ENCODE data around the gene GABBR1.
A peak's percentile ranks its signal among the peaks of the same experiment; 100 is the strongest.

The GABBR1 gene

GRCh38 chr6:29561606-29562181, 71.3 kb downstream of the GABBR1 start:
- Histone ChIP-seq H2AFZ (ENCODE audit: low read depth) (no peak overlapping the region), H3K4me1 (ENCODE audit: low read depth, poor library complexity, severe bottlenecking) (peaks cover 31% of the 10 kb centered on the region), H3K4me2 (peak overlapping the region; percentile 70), H3K79me2 (ENCODE audit: insufficient read depth, low read depth) (no peaks in the 10 kb centered on the region), H4K20me1 (ENCODE audit: insufficient read depth) (no peaks in the 10 kb centered on the region), H3K27me3 (ENCODE audit: insufficient read depth, low read depth) (no peaks in the 10 kb centered on the region), H3K9ac (no peak overlapping the region), H3K27ac (no peak overlapping the region), H3K36me3 (ENCODE audit: insufficient read depth) (no peaks in the 10 kb centered on the region), H3K4me3 (IDR thresholded peaks at IDR 0.05; ENCODE audit: insufficient read depth, low read depth, low read length) (no peak overlapping the region)
- no peak for TF ChIP-seq CTCF (conservative IDR thresholded peaks at IDR 0.05; ENCODE audit: low read depth, low read length)

- no peaks in the 10 kb centered on the region for H3K79me2 ChIP-seq (ENCODE audit: insufficient read depth, low read depth)
- TF ChIP-seq CTCF (conservative IDR thresholded peaks at IDR 0.05; ENCODE audit: low read depth, low read length), result no peak
- H4K20me1 ChIP-seq (ENCODE audit: insufficient read depth), result no peaks in the 10 kb centered on the region
- H3K9ac ChIP-seq, result no peak overlapping the region
- H3K4me2 ChIP-seq, result peak overlapping the region; percentile 70
- H3K4me1 ChIP-seq (ENCODE audit: low read depth, poor library complexity, severe bottlenecking), result peaks cover 31% of the 10 kb centered on the region
- H3K36me3 ChIP-seq (ENCODE audit: insufficient read depth), result no peaks in the 10 kb centered on the region
- no peaks in the 10 kb centered on the region for H3K27me3 ChIP-seq (ENCODE audit: insufficient read depth, low read depth)
- H3K4me3 ChIP-seq (IDR thresholded peaks at IDR 0.05; ENCODE audit: insufficient read depth, low read depth, low read length), result no peak overlapping the region
- H3K27ac ChIP-seq, result no peak overlapping the region
- no peak overlapping the region for H2AFZ ChIP-seq (ENCODE audit: low read depth)
Observed at GRCh38 chr6:29561091-29561490, 71.9 kb downstream of the GABBR1 start.

- Histone ChIP-seq H3K27me3 (ENCODE audit: insufficient read depth, low read depth) (no peaks in the 10 kb centered on the region), H3K79me2 (ENCODE audit: insufficient read depth, low read depth) (no peaks in the 10 kb centered on the region), H3K4me3 (IDR thresholded peaks at IDR 0.05; ENCODE audit: insufficient read depth, low read depth, low read length) (no peak within 1 kb of the TSS), H4K20me1 (ENCODE audit: insufficient read depth) (no peaks in the 10 kb centered on the region), H2AFZ (ENCODE audit: low read depth) (peak within 1 kb of the TSS; percentile 46), H3K4me2 (peak within 1 kb of the TSS; percentile 70), H3K27ac (peak within 1 kb of the TSS; percentile 51), H3K4me1 (ENCODE audit: low read depth, poor library complexity, severe bottlenecking) (peaks cover 31% of the 10 kb centered on the region), H3K36me3 (ENCODE audit: insufficient read depth) (no peaks in the 10 kb centered on the region), H3K9ac (peak within 1 kb of the TSS; percentile 25; the same call in 1 of the 2 replicates)
- TF ChIP-seq CTCF (conservative IDR thresholded peaks at IDR 0.05; ENCODE audit: low read depth, low read length), result no peak
Observed at GRCh38 chr6:29559524-29560287, 73.3 kb downstream of the GABBR1 start, which contains the start of gene UBD. TSS of gene UBD (minus strand) at chr6:29559732. CDS start at chr6:29559701, 31 bp downstream.

GRCh38 chr6:29558439-29559079, 74.4 kb downstream of the GABBR1 start:
- TF ChIP-seq CTCF (conservative IDR thresholded peaks at IDR 0.05; ENCODE audit: low read depth, low read length), result no peak
- Histone ChIP-seq H3K4me1 (ENCODE audit: low read depth, poor library complexity, severe bottlenecking) (peaks cover 31% of the 10 kb centered on the region), H3K36me3 (ENCODE audit: insufficient read depth) (no peaks in the 10 kb centered on the region), H3K9ac (no peak overlapping the region), H3K4me2 (no peak overlapping the region), H3K79me2 (ENCODE audit: insufficient read depth, low read depth) (no peaks in the 10 kb centered on the region), H2AFZ (ENCODE audit: low read depth) (no peak overlapping the region), H3K27ac (no peak overlapping the region), H4K20me1 (ENCODE audit: insufficient read depth) (no peaks in the 10 kb centered on the region), H3K4me3 (IDR thresholded peaks at IDR 0.05; ENCODE audit: insufficient read depth, low read depth, low read length) (no peak overlapping the region), H3K27me3 (ENCODE audit: insufficient read depth, low read depth) (no peaks in the 10 kb centered on the region)

All from KMS-11 (cell line).